Sigmoid colon (tissue), 7 donors: ENCODE data around the gene GOSR1. TPM values are rescaled to one million over a fixed set of nuclear protein-coding genes. Genes with fewer than 3 reads are reported as not detected.

Experiments used
- DNase-seq: peaks from one replicate; pipeline ENCODE4 v3.0.0-alpha.2; 2019
- H3K27ac ChIP-seq, 4 donors: fragments of 200-600 bp; sonication (generic); one replicate each; pipeline ENCODE4 v1.5.1; 2016 to 2019; ENCODE audit warnings: mild to moderate bottlenecking in 1 of 4
- H3K27me3 ChIP-seq, 3 donors: fragments of 200-600 bp; sonication (generic); one replicate each; pipeline ENCODE4 v1.5.1; 2019; ENCODE audit warnings: mild to moderate bottlenecking in 1 of 3
- H3K36me3 ChIP-seq, 4 donors: fragments of 200-600 bp; sonication (generic); one replicate each; pipeline ENCODE4 v1.5.1; 2016 to 2019
- H3K4me1 ChIP-seq, 4 donors: fragments of 200-600 bp; sonication (generic); one replicate each; pipeline ENCODE4 v1.5.1; 2017 to 2019
- H3K4me3 ChIP-seq, 4 donors: fragments of 200-600 bp; sonication (generic); one replicate each; pipeline ENCODE4 v1.5.1; 2017 to 2019; ENCODE audit warnings: mild to moderate bottlenecking in 2 of 4, moderate library complexity in 1 of 4
- H3K9me3 ChIP-seq, 4 donors: fragments of 200-600 bp in 3 of 4; sonication (generic) in 3 of 4; one replicate each; pipeline versions ENCODE4 v1.5.1 to v1.6.1; 2013 to 2019
- EP300 ChIP-seq, 4 donors: sonication (generic); formaldehyde crosslinking; IDR thresholded peaks; one replicate each; pipeline ENCODE4 v1.6.1; 2017; ENCODE audit warnings: antibody characterized with exemption in 4 of 4
- POLR2A ChIP-seq, 2 donors: fragments of 450-650 bp; IDR thresholded peaks; one replicate each; pipeline ENCODE4 v1.6.1; 2016; ENCODE audit warnings: antibody characterized with exemption in 2 of 2, mild to moderate bottlenecking in 2 of 2, moderate library complexity in 2 of 2
- POLR2AphosphoS5 ChIP-seq, 4 donors: sonication (generic); formaldehyde crosslinking; IDR thresholded peaks; one replicate each; pipeline ENCODE4 v1.6.1; 2017; ENCODE audit warnings: antibody characterized with exemption in 4 of 4
- WGBS, 2 donors: extraction: QIAGEN DNeasy Blood & Tissue Kit; methylation state at CpG; one replicate each; pipeline ENCODE4 v1.1.7; 2013; 5-methylcytosine and 5-hydroxymethylcytosine counted together
- intact Hi-C: fragments of 100-400 bp; cut with DNase I; formaldehyde crosslinking; loops from one replicate; pipeline ENCODE4 v1.15.1; 2023
- polyA plus RNA-seq, 3 donors: library from polyadenylated mRNA; stranded (reverse); fragments of 200-250 nt; gene quantifications; one replicate each; pipeline ENCODE4 v1.2.3, GENCODE V29; 2013
- total RNA-seq, 4 donors: library from RNA; depleted of rRNA; stranded (reverse); fragments of >200 nt; gene quantifications; one replicate each; pipeline ENCODE4 v1.1.0, GENCODE V29; 2016
- TF ChIP-seq, protein P1 (sequence below), 4 experiments: fragments of 450-650 bp in 3 of 4; fragments of 200-600 bp in 1 of 4; IDR thresholded peaks; one replicate each; pipeline ENCODE4 v1.5.1; 2016 to 2019; ENCODE audit warnings: antibody characterized with exemption in 4 of 4, mild to moderate bottlenecking in 3 of 4, moderate library complexity in 2 of 4
- donor health status: healthy with polysubstance abuse.
- donor health status: Bipolar disorder and iron deficiency.
- donor health status: healthy.

Gene GOSR1
- total and polyA plus RNA-seq, 7 donors: 11.4 to 51.3 (median 28.2) TPM

DNA sequence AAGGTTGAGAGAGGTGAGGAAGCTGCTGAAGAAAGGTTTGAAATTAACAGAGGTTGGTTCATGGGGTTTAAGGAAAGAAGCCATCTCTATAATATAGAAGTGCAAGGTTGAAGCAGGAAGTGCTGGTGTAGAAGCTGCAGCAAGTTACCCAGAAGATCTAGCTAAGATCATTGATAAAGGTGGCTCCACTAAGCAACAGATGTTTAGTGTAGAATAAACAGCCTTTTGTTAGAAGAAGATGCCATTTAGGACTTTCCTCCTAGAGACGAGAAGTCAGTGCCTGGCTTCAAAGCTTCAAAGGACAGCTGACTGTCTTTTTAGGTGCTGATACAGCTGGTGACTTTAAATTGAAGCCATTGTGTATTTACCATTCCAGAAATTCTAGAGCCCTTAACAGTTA, 29.3 kb downstream of the GOSR1 start:
- WGBS, 2 donors: 72% methylated on average over 1 of the region's 1 CpG

DNA sequence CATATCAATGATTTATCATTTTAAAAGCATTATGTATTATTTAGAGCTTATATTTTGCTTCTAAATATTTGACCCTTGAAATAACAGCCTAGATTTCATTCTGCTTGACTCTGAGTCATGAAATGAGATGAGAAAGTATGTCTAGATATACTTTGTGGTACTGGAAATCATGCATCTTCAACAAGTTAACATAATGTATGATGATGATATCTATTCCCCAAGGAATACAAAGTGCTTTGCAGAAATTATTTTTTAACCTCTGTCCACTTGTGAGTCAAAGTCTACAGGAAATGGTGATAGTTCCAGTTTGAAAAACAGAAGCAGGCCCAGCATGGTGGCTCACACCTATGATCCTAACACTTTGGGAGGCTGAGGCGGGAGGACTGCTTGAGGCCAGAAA, 36.1 kb downstream of the GOSR1 start:
- intact Hi-C loops: no loop called here
- peaks cover 0 to 65% (median 9%) of the 10 kb centered on the region in 4 donors for H3K36me3 ChIP-seq
- 91 to 100% methylated on average over 1 of the region's 1 CpG for WGBS, 2 donors

More for the DNA sequence above, 29.3 kb downstream of the GOSR1 start:
- intact Hi-C loops: no loop called here
- Histone ChIP-seq H3K27ac (no peak overlapping the region), H3K9me3 (no peaks in the 10 kb centered on the region), H3K4me3 (no peak overlapping the region), H3K4me1 (no peaks in the 10 kb centered on the region), H3K36me3 (peaks cover 0 to 63% (median 7%) of the 10 kb centered on the region in 4 donors), H3K27me3 (no peaks in the 10 kb centered on the region)
- DNase-seq: no peak
- TF ChIP-seq, protein P1, sequence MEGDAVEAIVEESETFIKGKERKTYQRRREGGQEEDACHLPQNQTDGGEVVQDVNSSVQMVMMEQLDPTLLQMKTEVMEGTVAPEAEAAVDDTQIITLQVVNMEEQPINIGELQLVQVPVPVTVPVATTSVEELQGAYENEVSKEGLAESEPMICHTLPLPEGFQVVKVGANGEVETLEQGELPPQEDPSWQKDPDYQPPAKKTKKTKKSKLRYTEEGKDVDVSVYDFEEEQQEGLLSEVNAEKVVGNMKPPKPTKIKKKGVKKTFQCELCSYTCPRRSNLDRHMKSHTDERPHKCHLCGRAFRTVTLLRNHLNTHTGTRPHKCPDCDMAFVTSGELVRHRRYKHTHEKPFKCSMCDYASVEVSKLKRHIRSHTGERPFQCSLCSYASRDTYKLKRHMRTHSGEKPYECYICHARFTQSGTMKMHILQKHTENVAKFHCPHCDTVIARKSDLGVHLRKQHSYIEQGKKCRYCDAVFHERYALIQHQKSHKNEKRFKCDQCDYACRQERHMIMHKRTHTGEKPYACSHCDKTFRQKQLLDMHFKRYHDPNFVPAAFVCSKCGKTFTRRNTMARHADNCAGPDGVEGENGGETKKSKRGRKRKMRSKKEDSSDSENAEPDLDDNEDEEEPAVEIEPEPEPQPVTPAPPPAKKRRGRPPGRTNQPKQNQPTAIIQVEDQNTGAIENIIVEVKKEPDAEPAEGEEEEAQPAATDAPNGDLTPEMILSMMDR (IDR thresholded peaks at IDR 0.05): no peak
- TF ChIP-seq POLR2AphosphoS5 (IDR thresholded peaks at IDR 0.05) (no peak), POLR2A (IDR thresholded peaks at IDR 0.05) (no peak), EP300 (IDR thresholded peaks at IDR 0.05) (no peak)

DNA sequence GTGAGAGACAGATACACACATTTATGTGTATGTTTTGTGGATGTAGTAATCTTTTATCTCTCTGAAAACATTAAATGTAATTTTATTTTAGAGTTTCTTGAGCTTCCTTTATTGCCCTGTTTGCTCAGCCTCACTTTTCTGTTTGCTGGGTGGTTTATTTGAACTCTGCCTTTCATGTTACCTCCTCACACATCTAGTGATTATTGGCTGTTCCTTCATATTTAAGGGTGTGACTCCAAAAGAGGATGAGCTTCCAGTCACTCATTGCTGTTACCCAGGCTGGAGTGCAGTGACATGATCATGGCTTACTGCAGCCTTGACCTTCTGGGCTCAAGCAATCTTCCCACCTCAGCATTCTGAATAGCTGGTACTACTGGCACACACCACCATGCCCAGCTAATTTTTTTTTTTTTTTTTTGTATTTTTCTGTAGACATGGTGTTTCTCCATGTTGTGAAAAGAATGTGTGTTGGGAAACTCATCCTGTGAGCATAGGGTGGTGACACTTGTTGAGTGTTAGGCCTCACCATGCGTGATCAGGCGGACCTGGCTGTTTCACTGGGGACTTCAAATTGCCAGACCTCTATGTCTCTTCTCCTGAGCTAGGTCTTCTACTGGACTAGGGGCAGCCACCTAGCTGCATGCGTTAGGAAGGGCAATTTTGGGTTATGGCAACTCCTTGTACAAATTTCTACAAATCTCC, 37.8 kb downstream of the GOSR1 start:
- DNase-seq: no peak
- Histone ChIP-seq H3K27ac (no peak overlapping the region), H3K9me3 (no peaks in the 10 kb centered on the region), H3K4me1 (peaks cover 0 to 4% (median 1%) of the 10 kb centered on the region in 4 donors), H3K36me3 (peaks cover 0 to 70% (median 9%) of the 10 kb centered on the region in 4 donors), H3K27me3 (no peaks in the 10 kb centered on the region), H3K4me3 (no peak overlapping the region)
- WGBS, 2 donors: 96 to 98% methylated on average over 3 of the region's 3 CpGs
- intact Hi-C loops: no loop called here
- TF ChIP-seq, protein P1 (IDR thresholded peaks at IDR 0.05): no peak
- TF ChIP-seq POLR2A (IDR thresholded peaks at IDR 0.05) (no peak), POLR2AphosphoS5 (IDR thresholded peaks at IDR 0.05) (no peak), EP300 (IDR thresholded peaks at IDR 0.05) (no peak)

More for the DNA sequence above, 36.1 kb downstream of the GOSR1 start:
- no peaks in the 10 kb centered on the region for H3K27me3 ChIP-seq
- TF ChIP-seq POLR2A (IDR thresholded peaks at IDR 0.05) (no peak), POLR2AphosphoS5 (IDR thresholded peaks at IDR 0.05) (no peak), EP300 (IDR thresholded peaks at IDR 0.05) (no peak)
- TF ChIP-seq, protein P1 (IDR thresholded peaks at IDR 0.05): no peak
- no peak for DNase-seq
- H3K4me1 ChIP-seq: no peaks in the 10 kb centered on the region
- no peaks in the 10 kb centered on the region for H3K9me3 ChIP-seq
- no peak overlapping the region for H3K27ac ChIP-seq
- H3K4me3 ChIP-seq: no peak overlapping the region

DNA sequence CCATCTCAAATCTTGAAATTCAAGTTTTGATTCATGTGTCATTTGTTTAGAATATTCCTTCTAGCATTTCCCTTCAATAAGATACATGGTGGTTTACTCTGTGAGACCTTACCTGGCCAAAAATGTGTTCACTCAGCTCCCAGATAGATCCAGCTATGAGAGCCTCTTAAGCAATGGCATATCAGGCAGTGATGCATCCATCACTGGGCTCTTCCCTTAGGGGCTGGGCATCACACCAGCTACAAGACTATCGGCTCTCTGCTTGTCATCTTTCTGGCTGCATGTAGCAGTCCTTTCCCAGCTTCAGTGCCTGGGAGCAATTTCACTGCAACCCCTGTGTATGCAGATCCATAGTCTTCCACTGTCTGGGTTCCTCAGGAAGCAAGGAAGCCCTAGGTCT, 40.6 kb downstream of the GOSR1 start:
- TF ChIP-seq POLR2AphosphoS5 (IDR thresholded peaks at IDR 0.05): no peak
- no peak for TF ChIP-seq EP300 (IDR thresholded peaks at IDR 0.05)
- no peak for TF ChIP-seq POLR2A (IDR thresholded peaks at IDR 0.05)
- TF ChIP-seq, protein P1 (IDR thresholded peaks at IDR 0.05): no peak
- H3K9me3 ChIP-seq: no peaks in the 10 kb centered on the region
- intact Hi-C loops: no loop called here
- WGBS, 2 donors: 93 to 94% methylated on average over 1 of the region's 1 CpG
- H3K27me3 ChIP-seq: no peaks in the 10 kb centered on the region
- H3K27ac ChIP-seq: no peak overlapping the region
- DNase-seq: no peak
- peaks cover 0 to 77% (median 23%) of the 10 kb centered on the region in 4 donors for H3K36me3 ChIP-seq
- H3K4me3 ChIP-seq: no peak overlapping the region
- peaks cover 0 to 11% (median 3%) of the 10 kb centered on the region in 4 donors for H3K4me1 ChIP-seq
